ENCODE data around the gene ZFHX2. TPM values are rescaled to one million over a fixed set of nuclear protein-coding genes. Genes with fewer than 3 reads are reported as not detected.
A peak's percentile ranks its signal among the peaks of the same experiment; 100 is the strongest.

ZFHX2 gene
- total and polyA plus RNA-seq, 2 of the 13 experiments (the other 11 are each of a cell fraction or from before 2014, with no cell fraction given) = 0.17 to 0.44 TPM

GRCh38 chr14:23588884-23589598 is 37.5 kb upstream of the ZFHX2 start (continued):
- no peak; the same call in 1 of the 2 replicates for TF ChIP-seq ZNF275 (CRISPR knock-in tag; IDR thresholded peaks at IDR 0.05; ENCODE audit: borderline replicate concordance)
- TF ChIP-seq MTA1 (CRISPR knock-in tag; IDR thresholded peaks at IDR 0.05; ENCODE audit: borderline replicate concordance) = peak; percentile 98
- no peak for TF ChIP-seq PRDM15 (CRISPR knock-in tag; IDR thresholded peaks at IDR 0.05)
- TF ChIP-seq ZBTB2 (CRISPR knock-in tag; IDR thresholded peaks at IDR 0.05; ENCODE audit: low read depth) = no peak
- peak; percentile 94 for TF ChIP-seq ZNF781 (CRISPR knock-in tag; IDR thresholded peaks at IDR 0.05; ENCODE audit: borderline replicate concordance, not compliant biosample characterization)
- peak; percentile 75; the same call in 1 of the 2 replicates for TF ChIP-seq SIX1 (CRISPR knock-in tag; IDR thresholded peaks at IDR 0.05; ENCODE audit: borderline replicate concordance)
- no peak for TF ChIP-seq TCF7L2 (IDR thresholded peaks at IDR 0.05; ENCODE audit: low read depth, low read length)
- peak; percentile 92 for TF ChIP-seq ZNF737 (CRISPR knock-in tag; IDR thresholded peaks at IDR 0.05; ENCODE audit: borderline replicate concordance)
- peak; percentile 62 for TF ChIP-seq HNF4A (CRISPR knock-in tag; IDR thresholded peaks at IDR 0.05)
- 0 out of 2 replicates have a peak, but pooled peaks have one; percentile 31 for TF ChIP-seq MTERF4 (CRISPR knock-in tag; IDR thresholded peaks at IDR 0.05)
- TF ChIP-seq ZBTB7B (CRISPR knock-in tag; IDR thresholded peaks at IDR 0.05) = peak; percentile 91
- peak; percentile 51; the same call in 1 of the 2 replicates for TF ChIP-seq HDAC1 (CRISPR knock-in tag; IDR thresholded peaks at IDR 0.05)
- no peak; the same call in 1 of the 2 replicates for TF ChIP-seq EHMT2 (IDR thresholded peaks at IDR 0.05; ENCODE audit: borderline replicate concordance, low read depth, low read length)
- TF ChIP-seq BCL6 (CRISPR knock-in tag; IDR thresholded peaks at IDR 0.05) = peak; percentile 84
- peak; percentile 97 for TF ChIP-seq KDM2A (CRISPR knock-in tag; IDR thresholded peaks at IDR 0.05; ENCODE audit: borderline replicate concordance, low read depth)
- TF ChIP-seq ZNF484 (CRISPR knock-in tag; IDR thresholded peaks at IDR 0.05; ENCODE audit: borderline replicate concordance, low read depth) = no peak
- TF ChIP-seq CENPT (CRISPR knock-in tag; IDR thresholded peaks at IDR 0.05; ENCODE audit: low read depth) = no peak
- peak; percentile 89 for TF ChIP-seq PATZ1 (CRISPR knock-in tag; IDR thresholded peaks at IDR 0.05)

Measured in HepG2 (cell line).